ENCODE data around the gene CDH1.
"Not testable (repeated sequence)": the region's sequence is repeated elsewhere in the genome, so short reads cannot be mapped to it uniquely, and the experiment has no call there.

The CDH1 gene

DNA sequence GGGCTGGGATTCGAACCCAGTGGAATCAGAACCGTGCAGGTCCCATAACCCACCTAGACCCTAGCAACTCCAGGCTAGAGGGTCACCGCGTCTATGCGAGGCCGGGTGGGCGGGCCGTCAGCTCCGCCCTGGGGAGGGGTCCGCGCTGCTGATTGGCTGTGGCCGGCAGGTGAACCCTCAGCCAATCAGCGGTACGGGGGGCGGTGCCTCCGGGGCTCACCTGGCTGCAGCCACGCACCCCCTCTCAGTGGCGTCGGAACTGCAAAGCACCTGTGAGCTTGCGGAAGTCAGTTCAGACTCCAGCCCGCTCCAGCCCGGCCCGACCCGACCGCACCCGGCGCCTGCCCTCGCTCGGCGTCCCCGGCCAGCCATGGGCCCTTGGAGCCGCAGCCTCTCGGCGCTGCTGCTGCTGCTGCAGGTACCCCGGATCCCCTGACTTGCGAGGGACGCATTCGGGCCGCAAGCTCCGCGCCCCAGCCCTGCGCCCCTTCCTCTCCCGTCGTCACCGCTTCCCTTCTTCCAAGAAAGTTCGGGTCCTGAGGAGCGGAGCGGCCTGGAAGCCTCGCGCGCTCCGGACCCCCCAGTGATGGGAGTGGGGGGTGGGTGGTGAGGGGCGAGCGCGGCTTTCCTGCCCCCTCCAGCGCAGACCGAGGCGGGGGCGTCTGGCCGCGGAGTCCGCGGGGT, at the start of gene CDH1:
Gene CDH1 (plus strand): TSS at position 247 of the 684 bp plus-strand sequence. CDS start 124 bp downstream, at position 371.
- no peak for DNase-seq (ENCODE audit: low read depth in 2 of 3, low spot score in 2 of 3)

DNA sequence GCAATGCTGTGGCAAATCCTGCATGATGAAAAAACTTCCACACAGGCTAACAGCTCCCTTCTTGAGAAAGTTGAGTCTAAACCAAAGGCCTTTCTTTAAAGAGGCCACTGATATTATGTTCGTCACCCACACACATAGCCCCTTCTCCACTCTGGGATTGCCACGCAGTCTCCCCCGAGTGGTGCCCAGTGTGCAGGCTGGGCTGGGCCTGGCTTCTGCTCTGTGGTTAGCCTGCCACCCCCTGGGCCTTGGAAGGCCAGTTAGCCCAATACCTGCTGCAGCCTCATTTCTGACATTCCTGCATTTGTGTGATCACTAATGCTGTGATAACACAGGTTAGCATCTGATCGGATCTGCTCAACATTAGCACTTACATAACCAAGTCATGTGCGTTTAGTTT, 47.2 kb upstream of the CDH1 start:
- DNase-seq (ENCODE audit: low read depth in 2 of 3, low spot score in 2 of 3) = no peak

DNA sequence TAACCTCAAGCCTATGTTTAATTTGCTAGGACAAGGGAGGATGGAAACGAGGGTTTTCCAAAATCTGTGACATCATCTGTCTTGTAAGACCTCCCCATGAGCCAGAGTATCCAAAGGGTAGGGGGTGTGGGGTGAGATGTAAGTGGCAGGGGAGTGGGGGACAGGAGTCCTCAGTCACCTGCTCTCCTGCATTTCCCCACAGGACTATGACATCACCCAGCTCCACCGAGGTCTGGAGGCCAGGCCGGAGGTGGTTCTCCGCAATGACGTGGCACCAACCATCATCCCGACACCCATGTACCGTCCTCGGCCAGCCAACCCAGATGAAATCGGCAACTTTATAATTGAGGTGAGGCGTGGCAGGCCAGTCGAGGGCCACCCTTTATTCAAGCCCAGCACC, 41.5 kb upstream of the CDH1 start:
- no peak for DNase-seq (ENCODE audit: low read depth in 2 of 3, low spot score in 2 of 3)

DNA sequence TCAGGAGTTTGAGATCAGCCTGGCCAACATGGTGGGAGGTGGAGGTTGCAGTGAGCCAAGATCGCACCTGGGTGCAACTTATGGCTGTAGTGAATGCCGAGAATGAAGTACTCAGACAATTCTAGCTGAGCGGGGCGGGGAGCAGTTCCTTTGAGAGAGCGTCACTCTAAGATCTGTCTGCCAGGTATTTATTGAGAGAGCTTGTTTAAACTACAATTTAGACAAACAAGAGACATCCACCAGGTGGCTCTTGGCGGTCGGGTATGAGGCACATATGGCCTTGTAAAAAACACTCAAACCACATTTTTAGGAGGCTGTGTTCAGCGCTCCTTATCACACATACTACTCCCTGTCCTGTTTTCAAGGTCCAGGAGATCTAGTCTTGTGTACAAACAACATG, 40.6 kb upstream of the CDH1 start:
- DNase-seq (ENCODE audit: low read depth in 2 of 3, low spot score in 2 of 3) = no peak

DNA sequence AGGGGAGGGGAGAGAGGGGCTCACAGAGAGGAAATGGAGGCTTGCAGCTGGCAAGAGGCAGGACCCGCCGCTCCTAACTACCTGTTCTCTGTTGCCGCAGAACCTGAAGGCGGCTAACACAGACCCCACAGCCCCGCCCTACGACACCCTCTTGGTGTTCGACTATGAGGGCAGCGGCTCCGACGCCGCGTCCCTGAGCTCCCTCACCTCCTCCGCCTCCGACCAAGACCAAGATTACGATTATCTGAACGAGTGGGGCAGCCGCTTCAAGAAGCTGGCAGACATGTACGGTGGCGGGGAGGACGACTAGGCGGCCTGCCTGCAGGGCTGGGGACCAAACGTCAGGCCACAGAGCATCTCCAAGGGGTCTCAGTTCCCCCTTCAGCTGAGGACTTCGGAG, 39.0 kb upstream of the CDH1 start:
- DNase-seq (ENCODE audit: low read depth in 2 of 3, low spot score in 2 of 3) = no peak

DNA sequence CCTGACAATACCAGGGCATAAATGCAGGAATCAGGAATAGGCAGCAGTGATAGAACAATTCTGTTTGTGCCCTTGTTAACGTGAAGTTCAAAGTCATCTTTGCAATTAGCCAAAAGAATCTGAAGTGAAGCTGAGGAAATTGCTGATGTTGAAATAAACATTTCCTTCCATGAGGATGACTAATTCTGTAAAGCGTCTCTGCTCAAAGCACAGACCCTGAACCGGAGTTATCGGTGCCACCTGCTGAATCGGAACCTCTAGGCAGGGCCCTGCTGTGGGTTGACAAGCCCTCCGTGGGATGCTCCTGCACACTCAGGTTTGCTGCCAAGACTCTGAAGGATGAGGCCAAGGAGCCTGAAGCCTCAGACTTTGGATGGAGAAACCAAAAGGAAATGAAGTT, 37.0 kb upstream of the CDH1 start:
- DNase-seq (ENCODE audit: low read depth in 2 of 3, low spot score in 2 of 3) = no peak

DNA sequence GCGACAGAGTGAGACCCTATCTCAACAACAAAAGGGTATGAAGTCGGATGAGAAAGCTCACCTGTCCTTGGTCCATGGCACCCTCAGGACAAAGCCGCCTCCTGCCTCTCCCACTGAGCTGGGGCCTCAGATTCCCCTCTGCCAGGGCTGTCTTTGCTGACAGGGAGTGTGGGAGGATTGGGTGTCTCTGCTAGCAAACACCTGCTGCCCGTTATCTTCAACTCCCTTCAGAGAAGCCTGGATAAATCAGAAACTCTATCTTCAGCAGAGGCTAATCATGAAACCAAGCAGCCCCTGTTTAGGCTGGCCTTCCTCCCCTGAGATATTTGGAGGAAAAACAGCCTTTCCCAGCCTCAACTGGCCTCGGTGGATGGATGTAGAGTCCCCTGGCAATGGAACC, 36.3 kb upstream of the CDH1 start:
- DNase-seq (ENCODE audit: low read depth in 2 of 3, low spot score in 2 of 3) = no peak

DNA sequence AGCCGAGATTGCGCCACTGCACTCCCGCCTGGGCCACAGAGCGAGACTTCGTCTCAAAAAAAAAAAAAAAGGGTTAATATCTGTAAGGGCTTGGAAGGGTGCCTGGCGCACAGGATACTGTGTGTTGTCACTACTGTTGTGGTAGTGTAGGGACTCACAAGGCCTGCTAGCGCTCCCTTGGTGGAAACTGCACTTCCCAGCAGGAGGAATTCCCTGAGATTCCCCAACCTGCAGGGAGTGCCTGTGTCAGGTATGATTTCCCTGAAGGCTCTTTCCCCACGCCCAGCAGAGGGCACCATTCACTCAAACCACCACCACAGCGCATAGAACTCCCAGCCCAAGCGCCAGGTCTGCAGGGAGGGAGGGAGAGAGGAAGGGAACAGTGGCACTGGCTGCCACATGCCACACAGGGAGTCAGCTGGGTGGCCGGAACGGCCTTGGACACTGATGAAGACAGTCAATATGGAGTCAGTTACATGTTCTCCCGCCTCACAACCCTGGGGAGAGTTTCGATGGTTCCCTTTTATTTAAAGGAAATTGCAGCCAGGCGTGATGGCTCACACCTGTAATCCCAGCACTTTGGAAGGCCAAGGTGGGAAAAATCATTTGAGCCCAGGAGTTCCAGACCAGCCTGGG, 32.7 kb upstream of the CDH1 start:
- peak; percentile 16 to 41 (median 36) for DNase-seq (ENCODE audit: low read depth in 2 of 3, low spot score in 2 of 3)

DNA sequence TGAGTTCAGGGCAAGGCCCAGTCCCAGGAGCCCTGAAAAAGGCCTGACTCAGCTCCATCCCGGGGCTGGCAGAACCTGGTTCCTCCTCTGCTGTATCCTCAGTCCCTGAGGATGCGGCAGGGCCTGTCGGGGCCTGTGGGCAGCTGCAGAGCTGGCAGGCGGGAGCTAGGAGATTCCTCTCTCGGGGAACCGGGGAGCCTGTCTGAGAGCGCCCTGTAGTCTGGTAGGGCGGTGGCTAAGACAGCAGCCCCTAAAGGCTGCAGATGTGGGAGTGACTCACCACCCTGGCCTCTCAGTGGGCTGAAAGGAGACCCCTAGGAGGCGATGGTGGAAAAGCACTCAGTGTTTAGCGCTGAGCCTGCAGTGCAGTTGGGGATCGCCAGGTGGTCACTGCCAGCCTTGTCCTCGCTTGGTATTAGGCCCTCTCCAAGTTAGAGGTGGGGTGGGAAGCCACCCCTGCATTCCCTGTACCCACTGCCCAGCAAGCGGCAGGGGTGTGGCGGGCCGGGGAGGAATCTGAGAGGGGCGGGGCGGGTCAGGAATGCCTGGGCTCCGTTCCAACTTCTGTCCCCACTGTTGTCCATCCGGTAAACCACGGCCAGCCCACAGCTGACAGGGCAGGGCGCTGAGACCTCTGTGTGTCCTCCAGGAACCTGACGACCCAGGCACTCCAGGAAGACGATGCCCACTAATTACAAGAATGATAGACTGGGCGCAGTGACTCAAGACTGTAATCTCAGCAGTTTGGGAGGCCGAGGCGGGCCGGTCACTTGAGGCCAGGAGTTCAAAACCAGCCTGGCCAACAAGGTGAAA, 29.5 kb upstream of the CDH1 start:
- DNase-seq (ENCODE audit: low read depth in 2 of 3, low spot score in 2 of 3) = no peak

DNA sequence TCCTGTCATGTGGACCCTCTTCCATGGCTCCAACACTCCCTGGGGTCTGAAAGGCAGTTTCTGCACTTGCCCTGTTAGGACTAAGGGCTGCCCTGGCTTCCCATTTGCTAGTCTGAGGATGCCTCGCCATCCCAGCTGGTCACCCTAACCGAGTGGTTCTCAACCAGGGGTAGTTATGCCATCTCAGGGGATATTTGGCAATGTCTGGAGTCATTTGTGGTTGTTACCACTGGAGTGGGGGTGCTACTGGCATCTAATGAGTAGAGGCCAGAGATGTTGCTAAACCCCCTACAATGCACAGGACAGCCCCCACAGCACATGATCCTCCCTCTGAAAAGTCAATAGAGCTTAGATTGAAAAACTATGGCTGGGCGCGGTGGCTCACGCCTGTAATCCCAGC, 26.9 kb upstream of the CDH1 start:
- DNase-seq (ENCODE audit: low read depth in 2 of 3, low spot score in 2 of 3) = no peak

DNA sequence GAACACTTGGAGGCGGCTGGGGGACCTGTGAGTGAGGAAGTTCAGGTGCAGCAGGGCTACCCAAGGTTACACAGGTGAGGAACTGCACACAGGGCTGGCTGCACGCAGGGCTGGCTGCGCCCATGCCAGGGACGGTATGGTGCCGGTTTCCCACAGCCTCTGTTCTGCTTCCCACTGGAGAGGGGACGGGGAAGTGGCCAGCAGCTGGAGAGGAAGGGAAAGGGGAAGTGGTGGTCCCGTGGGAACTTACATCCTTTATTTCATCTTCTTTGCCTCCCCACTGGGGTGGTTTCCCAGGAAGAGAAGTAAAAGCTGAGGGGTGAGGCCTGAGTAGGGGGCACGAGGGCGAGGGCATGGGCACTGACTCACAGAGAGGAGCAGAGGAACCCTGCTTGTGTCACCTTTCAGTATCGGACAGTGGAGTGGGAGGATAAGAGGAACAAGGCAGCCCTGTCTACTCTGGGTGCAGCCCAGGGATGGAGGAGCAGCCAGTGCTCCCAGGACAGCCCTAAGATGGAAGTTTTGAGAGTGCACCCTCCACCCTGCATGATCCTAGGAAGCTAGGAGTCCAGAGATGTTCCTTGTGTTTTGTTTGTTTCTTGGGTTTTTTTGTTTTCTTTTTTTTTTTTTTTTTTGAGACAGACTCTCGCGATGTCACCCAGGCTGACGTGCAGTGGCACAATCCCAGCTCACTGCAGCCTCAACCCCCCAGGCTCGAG, 25.5 kb upstream of the CDH1 start:
- DNase-seq (ENCODE audit: low read depth in 2 of 3, low spot score in 2 of 3) = no peak

DNA sequence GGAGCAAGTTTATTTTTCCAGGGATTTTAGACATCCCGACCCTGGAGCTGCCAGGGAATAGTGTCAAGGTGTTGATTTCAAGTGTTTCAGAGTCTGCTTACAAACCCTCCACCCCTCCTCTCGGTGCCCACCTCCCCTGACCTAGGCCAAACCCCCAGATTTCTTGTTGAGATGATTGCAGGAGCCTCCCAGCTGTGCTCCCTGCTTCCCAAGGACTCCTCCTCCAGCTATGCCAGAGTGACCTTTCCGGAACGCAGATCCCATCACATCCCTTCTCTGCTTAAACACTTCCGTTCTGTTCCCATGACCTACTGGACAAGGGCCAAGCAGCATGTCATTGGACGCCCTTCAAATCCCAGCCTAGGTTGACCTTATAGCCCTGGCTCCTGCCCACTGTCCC, 23.7 kb upstream of the CDH1 start:
- DNase-seq (ENCODE audit: low read depth in 2 of 3, low spot score in 2 of 3) = no peak

DNA sequence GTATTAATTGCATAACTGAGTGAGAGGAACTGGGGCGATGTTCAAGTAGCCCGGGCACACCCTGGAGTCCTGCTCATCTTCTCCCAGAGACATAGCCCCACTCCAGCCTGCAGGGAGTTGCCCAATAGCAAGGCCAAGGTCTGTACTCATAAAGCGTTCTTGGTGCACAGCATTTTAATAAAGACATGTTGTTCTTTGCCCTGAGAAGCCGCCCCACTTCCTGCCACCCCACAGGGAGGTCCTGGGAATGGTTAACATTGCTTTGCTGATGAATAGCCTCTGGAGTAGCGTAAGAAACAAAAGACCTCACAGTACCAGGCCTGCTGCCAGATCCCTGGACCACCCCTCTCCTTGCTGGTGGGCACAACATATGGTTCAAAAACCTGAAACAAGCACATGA, 21.6 kb upstream of the CDH1 start:
- DNase-seq (ENCODE audit: low read depth in 2 of 3, low spot score in 2 of 3) = no peak

DNA sequence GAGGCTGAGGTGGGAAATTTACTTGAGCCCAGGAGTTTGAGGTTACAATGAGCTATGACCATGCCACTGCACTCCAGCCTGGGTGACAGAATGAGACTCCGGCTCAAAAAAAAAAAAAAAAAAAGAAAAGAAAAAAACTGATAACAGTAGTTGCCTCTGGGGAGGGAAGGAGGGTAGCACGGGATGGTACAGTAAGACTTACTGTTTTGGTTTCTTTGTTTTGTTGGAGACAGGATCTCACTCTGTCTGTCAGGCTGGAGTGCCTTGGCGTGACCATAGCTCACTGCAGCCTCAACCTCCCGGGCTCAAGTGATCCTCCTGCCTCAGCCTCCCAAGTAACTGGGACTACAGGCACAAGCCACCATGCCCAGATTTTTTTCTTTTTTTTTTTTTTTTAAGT, 20.6 kb upstream of the CDH1 start:
- DNase-seq (ENCODE audit: low read depth in 2 of 3, low spot score in 2 of 3) = not testable (repeated sequence)

DNA sequence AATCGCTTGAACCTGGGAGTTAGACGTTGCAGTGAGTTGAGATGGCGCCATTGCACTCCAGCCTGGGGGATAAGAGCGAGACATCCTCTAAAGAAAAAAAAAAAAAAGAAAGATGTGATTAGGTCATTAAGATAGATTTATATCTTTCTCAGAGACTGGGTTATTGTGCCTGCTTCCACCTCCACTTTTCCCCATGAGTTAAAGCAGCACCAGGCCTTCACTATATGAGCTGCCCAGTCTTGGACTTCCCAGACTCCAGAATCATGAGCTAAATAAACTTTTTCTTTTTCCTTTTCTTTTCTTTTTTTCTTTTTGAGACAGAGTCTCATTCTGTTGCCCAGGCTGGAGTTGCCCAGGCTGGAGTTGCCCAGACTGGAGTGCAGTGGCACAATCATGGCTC, 19.4 kb upstream of the CDH1 start:
- DNase-seq (ENCODE audit: low read depth in 2 of 3, low spot score in 2 of 3) = no peak

DNA sequence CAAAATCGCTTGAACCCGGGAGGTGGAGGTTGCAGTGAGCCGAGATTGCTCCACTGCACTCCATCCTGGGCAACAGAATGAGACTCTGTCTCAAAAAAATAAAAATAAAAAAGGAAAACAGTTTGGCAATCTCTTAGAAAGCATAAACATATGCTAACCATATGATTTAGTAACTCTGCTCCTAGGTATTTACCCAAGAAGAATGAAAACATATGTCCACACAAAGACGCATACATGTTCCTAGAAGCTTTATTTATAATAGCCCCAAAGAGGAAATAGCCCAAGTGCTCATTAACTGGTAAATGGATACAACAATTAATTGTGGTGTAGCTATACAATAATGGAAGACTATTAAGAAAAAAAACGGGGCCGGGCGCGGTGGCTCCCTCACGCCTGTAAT, 18.5 kb upstream of the CDH1 start:
- DNase-seq (ENCODE audit: low read depth in 2 of 3, low spot score in 2 of 3) = no peak

DNA sequence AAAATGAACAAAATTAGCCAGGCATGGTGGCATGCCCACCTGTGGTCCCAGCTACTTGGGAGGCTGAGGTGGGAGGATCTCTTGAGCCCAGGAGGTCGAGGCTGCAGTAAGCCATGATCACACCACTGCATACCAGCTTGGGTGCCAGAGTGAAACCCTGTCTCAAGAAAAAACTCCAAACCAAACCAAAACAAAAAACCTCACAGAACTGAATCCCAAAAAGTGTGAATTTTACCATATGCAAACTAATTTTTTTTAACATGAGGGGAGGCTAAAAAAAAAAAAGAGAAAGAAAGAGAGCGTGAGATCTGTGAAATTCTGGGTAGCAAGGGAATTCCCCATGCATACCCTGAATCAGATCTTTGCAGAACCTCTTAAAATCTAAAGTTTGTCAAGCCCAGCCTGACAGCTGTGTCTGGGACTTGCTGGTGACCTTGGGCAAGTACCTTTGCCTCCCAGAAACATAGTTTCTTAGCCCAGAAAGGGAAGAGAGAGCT, 17.1 kb upstream of the CDH1 start:
- DNase-seq (ENCODE audit: low read depth in 2 of 3, low spot score in 2 of 3) = no peak

DNA sequence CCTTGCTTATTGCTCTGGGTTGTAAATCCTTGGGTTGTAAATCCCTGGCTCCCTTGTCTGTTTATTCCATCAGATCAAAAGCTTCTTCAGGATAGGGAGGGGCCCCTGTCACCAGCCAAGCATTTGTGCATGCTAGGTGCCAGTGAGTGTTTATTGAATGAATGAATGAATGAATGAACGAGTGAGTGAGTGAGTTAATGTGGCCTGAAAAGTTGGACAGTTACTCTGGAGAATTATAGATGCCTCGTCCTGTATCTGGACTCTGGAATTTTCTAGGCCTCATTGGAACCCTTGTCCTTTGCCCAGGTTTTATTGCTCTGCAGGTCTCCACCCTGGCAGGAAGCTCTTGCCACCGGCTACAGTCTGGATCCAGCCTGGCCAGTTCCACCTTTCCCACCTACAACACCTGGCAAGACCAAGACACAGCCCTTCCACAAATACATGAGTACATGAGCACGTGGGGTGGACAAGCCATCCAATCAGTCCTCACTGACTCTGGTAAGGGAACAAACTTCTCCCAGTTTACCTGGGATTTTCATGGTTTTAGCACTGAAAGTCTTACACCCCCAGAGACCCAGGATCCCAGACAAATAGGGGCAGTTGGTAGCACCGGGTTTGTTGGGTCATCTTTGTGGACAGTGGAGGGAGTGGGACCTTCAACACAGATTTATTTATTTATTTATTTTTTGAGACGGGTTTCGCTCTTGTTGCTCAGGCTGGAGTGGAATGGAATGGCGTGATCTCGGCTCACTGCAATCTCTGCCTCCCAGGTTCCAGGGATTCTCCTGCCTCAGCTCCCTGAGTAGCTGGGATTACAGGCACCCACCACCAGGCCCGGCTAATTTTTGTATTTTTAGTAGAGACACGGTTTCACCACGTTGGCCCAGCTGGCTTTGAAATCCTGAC, 14.7 kb upstream of the CDH1 start:
- DNase-seq (ENCODE audit: low read depth in 2 of 3, low spot score in 2 of 3) = no peak

DNA sequence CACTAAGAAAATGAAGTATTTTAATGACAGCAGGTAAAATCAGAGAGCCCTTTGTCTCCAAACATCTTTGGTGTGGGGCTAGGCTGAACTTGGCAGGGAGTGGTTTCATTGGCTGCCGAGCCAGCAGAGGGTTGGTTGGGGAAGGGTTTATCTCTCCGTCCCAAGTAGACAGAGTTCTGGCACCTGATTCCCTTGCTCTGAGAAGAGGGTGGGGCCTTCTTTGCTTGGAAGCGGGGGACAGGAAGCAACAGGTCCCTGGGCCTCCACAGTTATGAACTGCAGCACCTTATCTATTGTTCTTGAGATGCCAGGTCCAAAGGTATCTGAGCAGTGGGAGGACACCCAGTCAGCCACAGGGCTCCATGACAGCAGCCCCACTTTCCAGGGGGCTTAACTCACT, 12.3 kb upstream of the CDH1 start:
- DNase-seq (ENCODE audit: low read depth in 2 of 3, low spot score in 2 of 3) = no peak

DNA sequence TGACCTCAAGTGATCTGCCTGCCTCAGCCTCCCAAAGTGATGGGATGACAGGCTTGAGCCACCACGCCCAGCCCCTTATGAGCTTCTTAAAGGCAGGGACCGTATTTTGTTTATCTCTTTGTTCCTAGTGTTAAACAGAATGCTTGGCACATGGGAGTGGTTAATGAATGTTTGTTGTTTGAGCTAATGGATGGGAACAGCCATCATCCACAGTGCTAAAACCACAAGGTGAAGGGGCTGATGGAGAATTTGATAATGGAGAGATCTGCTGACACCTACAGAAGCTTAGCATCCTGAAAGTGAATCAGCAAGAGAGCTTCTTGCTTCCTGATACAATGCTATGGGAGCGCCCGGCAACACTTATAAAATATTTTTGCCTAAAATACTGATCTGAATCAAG, 8.6 kb upstream of the CDH1 start:
- no peak for DNase-seq (ENCODE audit: low read depth in 2 of 3, low spot score in 2 of 3)
